GM12892 (cell line): ENCODE data around the gene ADGRL3.

Source experiments
- POLR2A ChIP-seq: IDR thresholded peaks from 2 replicates; pipeline ENCODE4 v1.6.1; 2011; ENCODE audit warnings: low read depth, low read length, control low read depth
- POLR2AphosphoS5 ChIP-seq: IDR thresholded peaks from 2 replicates; pipeline ENCODE4 v1.6.1; 2011; ENCODE audit warnings: low read depth, low read length, control low read depth

- TF ChIP-seq POLR2AphosphoS5 (no peak), POLR2A (no peak)
These were observed 793.9 kb downstream of the ADGRL3 start for GRCh38 chr4:61994036-61994435.
